Stimulated activated CD8-positive, alpha-beta memory T cell treated with anti-CD3 and anti-CD28 coated beads, Interleukin-4, amount 100 ng/mL, for 48 hours (primary cell): ENCODE data around the gene MMP8.

ENCODE experiments used
- DNase-seq: peaks from one replicate; pipeline ENCODE4 v3.0.0-alpha.2; 2020

The MMP8 gene

GRCh38 chr11:102719620-102720277 lies 5.0 kb downstream of the MMP8 start:
- DNase-seq = no peak

- no peak for DNase-seq
These were observed 7.5 kb downstream of the MMP8 start for GRCh38 chr11:102717280-102717679.

DNA sequence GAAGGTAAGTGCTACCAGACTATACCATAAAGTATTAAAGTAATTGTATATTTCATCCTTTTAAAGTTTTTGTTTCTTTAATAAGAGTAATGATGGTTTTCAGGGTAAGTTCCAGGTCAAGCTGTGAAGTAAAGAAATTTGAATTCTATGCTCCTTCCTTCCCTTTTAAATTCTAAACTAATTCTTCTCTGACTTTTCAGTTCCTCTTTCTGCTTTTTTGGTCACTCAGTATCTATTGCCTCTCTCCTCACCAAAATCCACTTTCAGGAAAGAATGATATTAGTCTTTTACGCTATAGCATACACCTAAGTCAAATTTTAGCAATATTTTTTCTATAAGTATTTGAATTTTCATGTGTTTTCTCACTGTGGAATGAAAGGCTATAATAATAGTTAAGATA lies 8.2 kb downstream of the MMP8 start:
- DNase-seq = no peak

DNA sequence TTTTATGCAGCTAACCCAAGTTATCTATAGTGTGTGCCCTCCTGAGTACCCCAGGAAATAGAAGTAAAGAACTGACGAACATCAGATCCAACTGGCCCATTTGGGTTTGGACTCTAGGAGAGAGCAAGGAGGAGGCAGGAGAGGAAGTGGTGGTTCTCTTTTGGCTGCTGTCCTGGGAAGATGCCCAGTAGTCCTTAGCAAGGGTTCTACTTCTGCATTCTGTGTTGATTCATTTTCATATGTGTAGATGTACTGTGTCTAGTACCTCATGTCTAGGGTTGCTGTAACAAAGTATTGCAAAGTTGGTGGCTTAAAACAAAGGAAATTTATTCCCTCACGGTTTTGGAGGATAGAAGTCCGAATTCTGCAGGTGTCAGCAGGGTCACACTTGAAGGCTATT lies 12.6 kb downstream of the MMP8 start:
- no peak for DNase-seq

- DNase-seq = no peak
These were observed 15.4 kb downstream of the MMP8 start for GRCh38 chr11:102709201-102709945.

DNA sequence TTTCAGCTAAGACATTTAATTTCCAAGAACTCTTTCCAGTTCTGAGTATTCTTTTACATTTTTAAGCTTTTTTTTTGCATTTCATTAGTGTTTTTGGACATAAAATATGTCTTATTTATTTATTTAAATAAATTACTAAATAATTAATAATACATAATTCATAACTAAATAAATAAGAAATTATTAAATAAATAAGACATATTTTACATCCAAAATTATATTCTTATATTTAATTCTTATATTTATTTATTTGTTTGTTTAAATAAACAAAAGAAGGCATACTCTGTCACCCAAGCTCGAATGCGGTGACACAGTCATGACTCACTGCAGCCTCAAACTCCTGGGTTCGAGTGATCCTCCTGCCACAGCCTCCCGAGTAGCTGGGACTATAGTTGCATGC lies 16.1 kb downstream of the MMP8 start:
- no peak for DNase-seq

DNA sequence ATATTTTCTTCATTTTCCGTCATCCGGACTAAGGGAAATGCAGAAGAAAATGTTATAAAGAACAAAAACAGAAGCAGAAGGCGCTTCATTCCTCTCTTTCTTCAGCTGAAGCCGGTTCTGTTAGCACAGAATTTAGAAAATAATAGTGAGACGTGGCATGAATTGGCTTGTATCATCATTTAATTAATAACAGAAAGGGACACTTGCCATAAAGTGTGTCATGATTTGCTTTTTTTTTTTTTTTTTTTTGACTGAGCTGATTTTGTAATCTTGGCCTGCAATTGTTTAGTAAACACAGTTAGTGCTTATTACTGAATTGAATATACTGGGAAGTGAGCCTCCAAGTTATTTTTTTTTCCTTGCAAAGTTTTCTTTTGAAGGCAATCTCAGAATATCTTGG lies 19.1 kb downstream of the MMP8 start, which contains the start of gene MMP27:
Gene MMP27, minus strand, starts transcription at position 144 of the 400 bp plus-strand sequence. Its CDS starts 55 bp downstream, at position 89.
- DNase-seq = no peak

DNA sequence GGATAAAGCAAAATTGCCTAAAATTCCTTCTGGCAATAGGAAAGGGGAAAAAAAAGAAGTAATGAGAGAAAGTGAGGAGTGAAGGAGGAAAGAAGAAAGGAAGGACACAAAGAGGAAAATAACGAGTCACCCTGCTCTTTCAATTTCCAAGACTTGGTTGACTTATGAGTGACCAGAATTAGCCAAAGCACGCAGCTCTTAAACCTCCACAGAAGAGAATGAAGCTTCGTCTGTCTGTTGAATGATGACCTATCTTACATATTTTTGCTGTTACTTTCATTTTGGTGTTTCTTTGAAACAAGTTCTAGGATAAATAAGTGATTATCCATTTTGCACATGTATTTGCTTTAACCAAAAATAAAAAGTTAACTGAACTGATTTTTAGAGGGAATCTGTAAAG lies 19.9 kb downstream of the MMP8 start:
- DNase-seq = no peak

GRCh38 chr11:102703826-102704493 lies 20.8 kb downstream of the MMP8 start:
- no peak for DNase-seq

GRCh38 chr11:102695201-102695600 lies 29.6 kb downstream of the MMP8 start:
- DNase-seq = no peak

GRCh38 chr11:102685754-102686153 lies 39.0 kb downstream of the MMP8 start:
- no peak for DNase-seq

- DNase-seq = no peak
These were observed 39.4 kb downstream of the MMP8 start for GRCh38 chr11:102685338-102685737.

GRCh38 chr11:102683277-102683676 lies 41.5 kb downstream of the MMP8 start:
- DNase-seq = no peak

DNA sequence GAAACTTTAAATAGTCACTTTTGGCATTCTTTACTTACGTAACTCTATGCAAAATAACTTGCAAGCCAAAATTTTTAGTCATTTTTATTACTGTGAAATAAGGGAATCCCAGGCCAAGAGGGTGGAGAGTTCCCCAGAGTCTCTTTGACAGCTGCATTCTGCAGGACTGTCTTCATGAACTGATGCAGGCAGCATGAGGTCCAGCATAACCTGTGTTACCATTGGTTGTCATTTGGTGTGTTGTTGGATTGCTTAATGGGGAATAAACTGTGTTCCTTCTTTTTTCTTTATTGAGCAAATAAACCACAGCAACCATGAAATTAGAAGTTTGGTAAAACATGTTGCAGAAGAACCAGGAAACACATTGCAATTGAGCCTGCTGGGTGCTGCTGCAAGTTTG lies 43.8 kb downstream of the MMP8 start:
- no peak for DNase-seq

- DNase-seq = no peak
These were observed 46.7 kb downstream of the MMP8 start for GRCh38 chr11:102678022-102678421.

DNA sequence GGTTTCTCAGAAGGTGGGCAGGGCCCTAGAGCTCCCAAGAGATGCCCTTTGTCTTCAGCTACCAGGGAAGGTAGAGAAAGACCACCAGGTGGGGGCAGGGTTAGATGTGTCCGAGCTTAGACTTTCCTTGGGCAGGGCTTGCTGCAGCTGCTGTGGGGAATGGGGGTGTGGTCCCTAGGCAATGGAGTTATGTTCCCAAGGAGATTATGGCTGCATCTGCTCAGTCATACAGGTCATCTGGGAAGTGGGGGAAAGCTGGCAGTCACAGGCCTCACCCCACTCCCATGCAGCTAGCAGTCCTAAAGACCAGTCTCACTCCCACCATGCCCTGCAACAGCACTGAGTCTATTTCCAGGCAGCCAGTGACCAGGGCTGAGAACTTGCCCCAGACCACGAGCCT lies 48.7 kb downstream of the MMP8 start:
- no peak for DNase-seq

DNA sequence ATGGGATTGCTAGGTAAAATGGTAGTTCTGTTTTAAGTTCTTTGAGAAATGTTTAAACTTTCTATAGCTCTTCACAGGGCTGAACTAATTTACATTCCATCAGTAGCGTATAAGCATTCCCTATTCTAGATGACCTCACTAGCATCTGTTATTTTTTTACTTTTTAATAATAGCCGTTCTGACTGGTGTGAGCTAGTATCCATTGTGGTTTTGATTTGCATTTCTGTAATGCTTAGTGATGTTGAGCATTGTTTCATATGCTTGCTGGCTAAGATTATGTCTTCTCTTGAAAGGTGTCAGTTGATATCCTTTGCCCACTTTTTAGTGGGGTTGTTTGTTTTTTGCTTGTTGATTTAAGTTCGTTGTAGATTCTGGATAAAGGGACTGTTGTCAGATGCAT lies 55.1 kb downstream of the MMP8 start:
- DNase-seq = no peak

GRCh38 chr11:102666331-102666957 lies 58.3 kb downstream of the MMP8 start:
- peak; percentile 27 for DNase-seq

GRCh38 chr11:102664001-102664752 lies 60.6 kb downstream of the MMP8 start:
- DNase-seq = peak; percentile 40

GRCh38 chr11:102662607-102663006 lies 62.1 kb downstream of the MMP8 start:
- DNase-seq = no peak
